Measurements from ENCODE around the gene DLK2. TPM values are rescaled to one million over a fixed set of nuclear protein-coding genes. Genes with fewer than 3 reads are reported as not detected.
"Not testable (repeated sequence)": the region's sequence is repeated elsewhere in the genome, so short reads cannot be mapped to it uniquely, and the experiment has no call there.

Gene DLK2
- total RNA-seq: 8.6 TPM

- DNase-seq (ENCODE audit: low spot score in 2 of 2) (peak; percentile 55 to 64), FAIRE-seq (no peak)
These were observed at the start of gene DLK2 for GRCh38 chr6:43455531-43456428. Gene DLK2 (minus strand): TSS chr6:43455548. CDS start chr6:43454825, 723 bp downstream.

DNA sequence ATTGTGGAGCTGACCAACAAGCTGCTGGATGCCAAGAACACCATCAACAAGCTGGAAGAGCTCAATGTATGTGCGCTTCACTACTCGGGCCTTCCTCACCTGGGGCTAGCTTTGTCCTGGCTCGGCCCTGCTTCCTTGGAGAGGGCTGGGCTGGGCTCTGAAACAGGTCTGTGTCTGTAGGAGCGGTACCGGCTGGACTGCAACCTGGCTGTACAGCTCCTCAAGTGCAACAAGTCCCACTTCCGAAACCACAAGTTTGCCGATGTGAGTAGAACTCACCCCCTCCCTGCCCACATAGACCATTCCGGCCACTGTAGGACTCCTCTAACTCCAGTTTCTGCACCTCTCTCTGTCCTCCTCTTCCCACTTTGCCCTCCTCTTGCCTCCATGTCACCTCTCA, 48.1 kb upstream of the DLK2 start:
- no peak for FAIRE-seq
- no peak for DNase-seq (ENCODE audit: low spot score in 2 of 2)

GRCh38 chr6:43502666-43503065, 47.3 kb upstream of the DLK2 start:
- DNase-seq (ENCODE audit: low spot score in 2 of 2): no peak
- FAIRE-seq: no peak

DNA sequence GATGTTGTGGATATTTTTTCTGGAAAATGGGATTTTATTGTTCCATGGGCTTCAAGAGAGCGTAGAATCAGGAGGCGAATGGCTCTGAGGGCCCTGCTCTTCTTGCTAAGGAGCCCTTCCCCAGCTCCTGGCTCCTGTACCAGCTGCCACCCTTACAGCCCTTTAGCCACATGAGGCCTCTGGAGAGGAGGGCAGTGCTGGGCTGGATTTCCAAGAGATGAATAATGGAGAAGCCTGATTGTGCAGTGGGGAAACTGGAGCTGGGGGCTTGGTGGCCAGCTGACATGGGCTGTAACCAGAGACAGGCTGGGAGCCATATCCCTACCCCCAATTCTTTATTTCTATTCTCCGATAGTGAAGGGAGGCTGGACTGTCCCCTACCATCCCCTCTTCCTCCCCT, 45.6 kb upstream of the DLK2 start:
- FAIRE-seq: no peak
- no peak for DNase-seq (ENCODE audit: low spot score in 2 of 2)

DNA sequence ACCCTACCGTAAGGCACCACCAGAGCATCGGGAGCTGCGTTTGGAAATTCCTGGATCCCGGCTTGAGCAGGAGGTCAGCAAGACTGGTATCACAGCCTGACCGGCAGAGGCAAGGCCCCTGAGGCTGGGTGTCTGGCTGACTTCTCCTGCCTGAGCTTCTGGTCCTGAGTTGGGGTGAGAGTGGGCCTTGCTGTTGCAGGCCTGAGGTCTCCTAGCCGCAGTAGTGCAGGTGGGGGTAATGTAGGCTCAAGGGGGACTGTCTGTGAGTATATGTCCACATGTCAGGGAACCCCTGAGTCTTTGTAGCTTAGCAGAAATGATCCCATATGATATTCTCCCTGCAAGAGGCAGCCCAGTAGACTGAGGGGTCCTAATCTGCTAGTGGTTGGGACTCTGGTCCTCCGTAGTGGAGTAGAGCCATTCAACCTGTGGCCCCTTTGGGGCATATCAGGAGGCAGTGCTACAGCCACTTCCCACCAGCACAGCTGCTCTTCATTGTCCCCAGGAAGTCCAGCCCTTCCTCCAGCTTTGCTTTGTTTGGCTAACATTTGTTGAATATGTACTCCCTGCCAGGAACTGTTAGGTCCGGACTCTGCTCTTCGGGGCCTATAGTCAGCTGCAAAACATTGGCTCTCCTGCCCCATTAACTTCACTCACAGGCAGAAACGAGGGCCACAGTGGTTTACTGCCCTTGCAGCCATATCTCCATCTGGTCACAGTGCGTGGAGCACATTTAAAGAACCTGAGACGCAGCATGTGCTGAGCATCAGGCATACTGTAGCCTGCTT, 43.9 kb upstream of the DLK2 start:
- FAIRE-seq (no peak), DNase-seq (ENCODE audit: low spot score in 2 of 2) (no peak)

DNA sequence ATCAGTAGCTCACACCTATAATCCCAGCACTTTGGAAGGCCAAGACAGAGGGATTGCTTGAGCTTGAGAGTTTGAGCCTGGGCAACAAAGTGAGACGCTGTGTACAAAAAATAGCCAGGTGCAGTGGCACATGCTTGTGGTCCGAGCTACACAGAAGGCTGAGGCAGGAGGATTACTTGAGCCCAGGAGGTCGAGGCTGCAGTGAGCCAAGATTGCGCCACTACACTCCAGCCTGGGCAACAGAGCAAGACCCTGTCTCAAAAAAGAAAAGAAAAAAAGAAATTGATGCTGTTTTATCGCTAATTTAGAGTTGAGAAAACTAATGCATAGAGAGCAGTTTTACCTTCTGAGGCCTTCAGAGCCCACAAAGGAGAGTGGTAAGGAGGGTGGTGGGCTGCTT, 42.9 kb upstream of the DLK2 start:
- not testable (repeated sequence) for FAIRE-seq; DNase-seq (ENCODE audit: low spot score in 2 of 2)

- FAIRE-seq (no peak), DNase-seq (ENCODE audit: low spot score in 2 of 2) (no peak)
These were observed 42.3 kb upstream of the DLK2 start for GRCh38 chr6:43497689-43498088.

DNA sequence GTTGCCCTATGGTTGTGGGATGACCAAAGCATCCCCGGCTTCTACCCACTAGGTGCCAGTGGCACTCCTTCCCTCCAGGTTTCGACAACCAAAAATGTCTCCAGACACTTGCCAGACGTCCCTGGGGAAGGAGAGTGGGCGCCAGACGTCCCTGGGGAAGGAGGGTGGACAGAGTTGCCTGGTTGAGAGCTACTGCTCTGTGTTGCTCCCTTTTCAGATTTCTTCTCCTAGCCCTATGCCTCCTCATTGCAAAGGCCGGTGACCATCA, 41.7 kb upstream of the DLK2 start:
- no peak for DNase-seq (ENCODE audit: low spot score in 2 of 2)

DNA sequence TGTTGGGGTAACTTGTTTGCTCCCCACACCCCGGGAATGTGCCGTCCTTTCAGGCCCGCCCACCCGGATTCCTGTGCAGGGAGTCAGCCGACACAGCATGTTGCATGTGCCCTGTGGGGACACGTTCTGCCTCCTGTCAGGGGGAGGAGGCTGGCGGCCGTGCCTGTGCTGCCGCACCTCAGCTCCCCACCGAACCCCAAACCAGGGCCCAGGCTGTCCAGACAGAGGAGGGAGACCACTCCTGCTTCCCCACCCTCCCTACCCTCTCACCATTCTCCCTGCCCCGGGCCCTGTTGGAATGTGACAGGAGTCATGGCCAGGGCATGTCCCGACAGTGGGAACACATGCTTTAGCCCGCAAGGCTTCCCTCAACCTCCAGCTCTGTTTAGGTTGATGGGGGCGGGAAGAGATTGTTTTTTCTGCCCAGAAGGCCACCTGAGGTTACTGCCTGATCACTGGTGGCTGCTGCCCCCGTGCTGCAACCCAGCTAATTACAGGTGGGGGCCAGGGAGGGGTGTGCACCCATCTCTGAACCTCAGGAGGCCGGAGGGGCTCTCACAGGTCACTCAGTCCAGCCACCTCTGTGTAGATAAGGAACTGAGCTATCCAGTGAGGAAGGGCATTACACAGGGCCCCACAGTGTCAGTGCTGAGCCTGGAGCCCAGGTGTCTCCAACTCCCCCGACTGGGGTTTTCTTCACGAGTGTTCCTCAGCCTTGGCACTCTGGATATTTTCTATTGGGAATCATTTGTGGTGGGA, 41.2 kb upstream of the DLK2 start:
- FAIRE-seq (no peak), DNase-seq (ENCODE audit: low spot score in 2 of 2) (peak in 1 of 2 donors; percentile 71)

More for the DNA sequence above, 41.7 kb upstream of the DLK2 start:
- no peak for FAIRE-seq

- DNase-seq (ENCODE audit: low spot score in 2 of 2): no peak
- FAIRE-seq: no peak
These were observed 40.1 kb upstream of the DLK2 start for GRCh38 chr6:43495409-43495941.

DNA sequence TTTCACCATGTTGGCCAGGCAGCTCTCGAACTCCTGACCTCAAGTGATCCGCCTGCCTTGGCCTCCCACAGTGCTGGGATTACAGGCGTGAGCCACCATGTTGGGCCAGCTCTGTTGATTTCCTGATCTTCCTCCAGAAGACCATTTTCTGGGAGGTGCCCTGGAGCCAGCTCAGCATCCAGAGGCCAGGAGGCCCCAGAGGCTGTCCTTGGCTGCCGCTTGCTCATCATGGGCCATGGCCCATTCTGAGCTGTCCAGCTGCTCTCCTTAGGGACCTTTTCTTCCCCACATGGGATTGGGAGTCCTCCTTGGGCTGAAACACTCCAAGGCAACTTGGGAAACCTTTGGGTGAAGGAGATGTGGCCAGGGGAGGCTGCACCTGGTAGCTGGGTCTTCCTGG, 39.4 kb upstream of the DLK2 start:
- FAIRE-seq: no peak
- DNase-seq (ENCODE audit: low spot score in 2 of 2): no peak

- DNase-seq (ENCODE audit: low spot score in 2 of 2) (no peak), FAIRE-seq (no peak)
These were observed 39.0 kb upstream of the DLK2 start for GRCh38 chr6:43494321-43494720.

DNA sequence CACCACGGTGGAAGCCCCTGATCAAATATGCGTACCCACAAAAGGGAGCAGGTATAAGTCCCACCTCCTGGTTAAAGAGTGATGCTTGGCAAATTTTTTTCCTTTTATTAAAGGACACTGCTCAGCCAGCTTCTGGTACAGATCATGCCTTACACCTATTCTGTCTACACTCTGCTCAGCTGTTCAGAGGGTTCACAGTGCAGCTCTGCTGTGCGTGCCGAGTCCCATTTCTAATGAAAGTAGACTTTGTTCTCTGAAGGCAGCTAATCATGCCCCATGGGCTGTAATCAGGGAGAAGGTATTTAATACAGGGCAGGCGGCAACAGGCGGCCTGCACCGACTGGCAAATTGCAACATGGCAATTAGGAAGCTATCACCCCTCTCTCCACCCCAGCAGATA, 38.5 kb upstream of the DLK2 start:
- DNase-seq (ENCODE audit: low spot score in 2 of 2) (no peak), FAIRE-seq (no peak)

- no peak for DNase-seq (ENCODE audit: low spot score in 2 of 2)
- FAIRE-seq: no peak
These were observed 37.9 kb upstream of the DLK2 start for GRCh38 chr6:43493230-43493629.

DNA sequence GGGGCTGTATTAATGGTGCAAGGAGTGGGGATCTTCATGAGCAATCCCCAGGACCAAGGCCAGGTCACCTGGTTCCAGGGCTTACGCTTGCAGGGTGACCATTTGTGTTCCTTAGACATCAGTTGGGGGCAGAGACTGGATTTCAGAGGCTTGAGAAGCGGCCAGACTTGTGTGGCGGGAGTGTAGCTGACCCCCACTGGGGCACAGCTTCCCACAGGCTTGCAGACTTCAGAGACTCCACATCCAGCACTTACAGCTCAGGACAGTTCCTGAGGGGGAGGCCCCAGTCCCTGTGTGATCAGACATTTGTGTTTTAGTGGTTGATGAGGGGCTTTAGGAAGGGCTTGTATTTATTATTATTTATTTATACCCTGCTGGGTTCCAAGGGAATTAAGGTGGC, 37.3 kb upstream of the DLK2 start:
- DNase-seq (ENCODE audit: low spot score in 2 of 2): no peak
- no peak for FAIRE-seq

- FAIRE-seq (no peak), DNase-seq (ENCODE audit: low spot score in 2 of 2) (peak; percentile 65 to 67)
These were observed 36.7 kb upstream of the DLK2 start for GRCh38 chr6:43491750-43492661.

GRCh38 chr6:43490523-43490939, 35.2 kb upstream of the DLK2 start:
- DNase-seq (ENCODE audit: low spot score in 2 of 2) (no peak), FAIRE-seq (no peak)

DNA sequence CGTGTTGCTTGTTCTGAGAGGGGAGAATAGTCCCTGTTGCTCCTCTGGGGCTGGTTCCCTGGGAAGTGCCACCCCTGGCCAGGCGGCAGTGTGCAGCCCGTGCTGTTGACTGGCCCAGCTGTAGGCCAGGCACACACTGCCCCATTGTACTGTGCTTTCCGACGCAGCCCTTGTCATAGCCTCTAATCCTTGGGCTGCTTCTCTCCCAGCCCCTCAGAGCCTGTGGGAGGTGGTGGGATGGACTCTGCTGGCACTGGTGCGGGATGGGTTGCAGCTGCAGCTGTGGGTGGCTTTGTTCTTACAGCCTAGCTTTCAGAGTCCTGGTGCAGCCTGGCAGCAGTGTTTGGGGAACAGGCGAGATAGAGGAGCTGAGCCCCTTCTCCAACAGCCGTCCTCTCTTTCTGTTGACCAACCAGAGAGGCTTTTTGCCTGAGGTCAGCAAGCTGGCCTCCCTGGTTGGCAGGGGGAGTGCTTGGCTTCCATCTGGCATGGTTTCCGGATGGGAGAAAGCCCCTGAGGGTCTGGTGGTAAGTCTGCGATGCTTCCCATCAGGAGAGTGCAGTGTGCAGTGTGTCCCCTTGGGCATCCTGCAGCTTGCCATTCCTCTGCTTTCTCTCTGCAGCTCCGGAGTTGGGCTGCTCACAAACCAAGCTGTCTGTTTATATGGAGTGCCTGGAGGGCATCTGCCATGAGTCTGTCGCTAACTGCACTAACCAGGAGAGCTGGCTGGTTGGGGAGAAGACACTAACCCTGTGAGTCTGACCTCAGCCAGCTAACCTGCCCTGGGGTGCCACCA, 34.1 kb upstream of the DLK2 start:
- FAIRE-seq: no peak

More for the DNA sequence above, 34.1 kb upstream of the DLK2 start:
- DNase-seq (ENCODE audit: low spot score in 2 of 2): peak; percentile 64 to 66
